Measurements from ENCODE around the gene S100A10. TPM values are rescaled to one million over a fixed set of nuclear protein-coding genes. Genes with fewer than 3 reads are reported as not detected.

Gene S100A10
- total and polyA plus RNA-seq, 2 donors from 2014 or later, result 467 to 500 TPM

DNA sequence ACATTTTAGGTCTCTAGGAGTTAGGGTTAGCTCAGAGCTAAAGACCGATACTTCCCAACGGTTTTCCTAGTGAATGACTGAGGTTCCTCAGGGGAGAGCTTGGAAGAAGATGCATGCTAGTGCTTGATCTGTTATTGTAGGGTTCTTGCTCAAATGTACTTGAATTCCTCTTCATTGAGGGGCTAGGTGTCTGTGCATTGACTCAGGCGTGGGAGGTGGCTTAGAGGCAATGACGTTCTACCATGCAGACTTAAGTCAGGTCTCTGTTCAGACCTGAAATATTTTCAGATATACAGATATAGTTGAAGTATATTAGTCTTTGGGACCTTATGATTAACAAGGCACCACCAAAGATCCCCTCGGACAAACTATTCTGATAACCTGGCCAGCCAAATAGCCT is 23.5 kb downstream of the S100A10 start:
- DNase-seq (no peak), FAIRE-seq (no peak)
- no peak overlapping the region for H3K27ac ChIP-seq (ENCODE audit: low read depth in 2 of 2, low read length in 2 of 2)
- H3K4me3 ChIP-seq (ENCODE audit: low read length in 3 of 3), result no peak overlapping the region
- peaks cover 4 to 10% (median 7%) of the 10 kb centered on the region in 3 donors for H3K4me1 ChIP-seq (ENCODE audit: control insufficient read depth in 2 of 3, insufficient read depth in 2 of 3, low read depth in 1 of 3, low read length in 3 of 3)
- H3K9ac ChIP-seq (ENCODE audit: low read length in 3 of 3), result no peak overlapping the region
- intact Hi-C loops (cut with DNase I), result no loop called here
- no peaks in the 10 kb centered on the region for H3K9me3 ChIP-seq (ENCODE audit: control insufficient read depth in 2 of 3, insufficient read depth in 1 of 3, low read length in 3 of 3)
- H3K27me3 ChIP-seq (ENCODE audit: control insufficient read depth, insufficient read depth, low read length), result peaks cover 2% of the 10 kb centered on the region
- TF ChIP-seq CTCF (IDR thresholded peaks at IDR 0.05; ENCODE audit: borderline replicate concordance, extremely low read depth, insufficient read depth), result no peak
- H3K36me3 ChIP-seq (ENCODE audit: control insufficient read depth in 2 of 3, insufficient read depth in 3 of 3, low read length in 3 of 3), result no peaks in the 10 kb centered on the region

DNA sequence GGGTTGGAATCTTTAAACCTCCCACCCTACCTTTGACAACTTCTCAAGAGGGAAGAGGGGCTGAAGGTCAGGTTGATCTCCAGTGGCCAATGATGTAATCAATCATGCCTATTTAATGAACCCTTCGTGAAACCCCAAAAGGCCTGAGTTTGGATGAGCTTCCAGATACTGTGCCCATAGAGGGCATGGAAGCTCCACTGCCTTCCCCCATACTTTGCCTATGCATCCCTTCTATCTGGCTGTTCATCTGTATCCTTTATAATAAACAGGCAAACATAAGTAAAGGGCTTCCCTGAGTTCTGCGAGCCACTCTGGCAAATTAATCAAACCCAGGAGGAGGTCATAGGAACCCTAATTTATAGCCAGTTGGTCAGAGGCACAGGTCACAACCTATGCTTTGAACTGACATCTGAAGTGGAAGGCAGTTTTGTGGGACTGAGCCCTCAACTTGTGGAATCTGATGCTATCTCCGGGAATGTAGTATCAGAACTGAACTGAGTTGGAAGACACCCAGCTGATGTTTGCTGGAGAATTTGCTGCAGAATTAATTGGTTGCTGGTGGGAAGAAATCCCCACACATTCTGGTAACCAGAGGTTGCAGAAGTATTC is 24.8 kb downstream of the S100A10 start:
- no peaks in the 10 kb centered on the region for H3K36me3 ChIP-seq (ENCODE audit: control insufficient read depth in 2 of 3, insufficient read depth in 3 of 3, low read length in 3 of 3)
- H3K27me3 ChIP-seq (ENCODE audit: control insufficient read depth, insufficient read depth, low read length), result peaks cover 2% of the 10 kb centered on the region
- H3K4me1 ChIP-seq (ENCODE audit: control insufficient read depth in 2 of 3, insufficient read depth in 2 of 3, low read depth in 1 of 3, low read length in 3 of 3), result peaks cover 0 to 10% (median 5%) of the 10 kb centered on the region in 3 donors
- H3K27ac ChIP-seq (ENCODE audit: low read depth in 2 of 2, low read length in 2 of 2), result no peak overlapping the region
- H3K4me3 ChIP-seq (ENCODE audit: low read length in 3 of 3), result no peak overlapping the region
- TF ChIP-seq CTCF (IDR thresholded peaks at IDR 0.05; ENCODE audit: borderline replicate concordance, extremely low read depth, insufficient read depth), result no peak
- H3K9me3 ChIP-seq (ENCODE audit: control insufficient read depth in 2 of 3, insufficient read depth in 1 of 3, low read length in 3 of 3), result no peaks in the 10 kb centered on the region
- H3K9ac ChIP-seq (ENCODE audit: low read length in 3 of 3), result no peak overlapping the region
- intact Hi-C loops (cut with DNase I), result no loop called here
- FAIRE-seq (no peak), DNase-seq (no peak)

- Histone ChIP-seq H3K4me3 (ENCODE audit: low read length in 3 of 3) (no peak overlapping the region), H3K9me3 (ENCODE audit: control insufficient read depth in 2 of 3, insufficient read depth in 1 of 3, low read length in 3 of 3) (no peaks in the 10 kb centered on the region), H3K36me3 (ENCODE audit: control insufficient read depth in 2 of 3, insufficient read depth in 3 of 3, low read length in 3 of 3) (no peaks in the 10 kb centered on the region), H3K27me3 (ENCODE audit: control insufficient read depth, insufficient read depth, low read length) (peaks cover 2% of the 10 kb centered on the region), H3K27ac (ENCODE audit: low read depth in 2 of 2, low read length in 2 of 2) (no peak overlapping the region), H3K4me1 (ENCODE audit: control insufficient read depth in 2 of 3, insufficient read depth in 2 of 3, low read depth in 1 of 3, low read length in 3 of 3) (peaks cover 4 to 9% (median 5%) of the 10 kb centered on the region in 3 donors), H3K9ac (ENCODE audit: low read length in 3 of 3) (no peak overlapping the region)
- intact Hi-C loops (cut with DNase I), result no loop called here
- FAIRE-seq (no peak), DNase-seq (no peak)
- peak; percentile 87 for TF ChIP-seq CTCF (IDR thresholded peaks at IDR 0.05; ENCODE audit: borderline replicate concordance, extremely low read depth, insufficient read depth)
Measured at GRCh38 chr1:151968058-151968457, 25.6 kb downstream of the S100A10 start.

DNA sequence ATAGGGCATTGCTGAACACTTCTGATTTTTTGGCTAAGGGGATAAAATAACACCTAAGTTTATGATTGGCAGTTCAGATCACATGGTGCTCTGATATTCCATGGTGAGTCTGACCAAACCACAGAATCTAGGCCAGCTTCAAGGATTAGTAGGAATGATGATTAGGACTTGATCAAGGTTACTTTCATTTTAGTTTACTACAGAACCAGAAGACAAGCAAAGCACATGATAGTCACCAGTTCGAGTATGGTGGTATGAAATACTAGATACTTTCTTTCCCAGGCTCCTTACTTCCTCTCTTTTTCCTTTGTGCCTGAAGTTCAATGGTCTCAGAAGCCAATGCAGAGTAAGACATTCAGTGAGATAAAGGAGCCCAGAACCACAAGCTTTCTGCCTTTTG is 26.6 kb downstream of the S100A10 start:
- no peaks in the 10 kb centered on the region for H3K36me3 ChIP-seq (ENCODE audit: control insufficient read depth in 2 of 3, insufficient read depth in 3 of 3, low read length in 3 of 3)
- H3K27me3 ChIP-seq (ENCODE audit: control insufficient read depth, insufficient read depth, low read length), result peaks cover 2% of the 10 kb centered on the region
- FAIRE-seq (no peak), DNase-seq (no peak)
- intact Hi-C loops (cut with DNase I), result no loop called here
- H3K27ac ChIP-seq (ENCODE audit: low read depth in 2 of 2, low read length in 2 of 2), result no peak overlapping the region
- H3K4me3 ChIP-seq (ENCODE audit: low read length in 3 of 3), result no peak overlapping the region
- TF ChIP-seq CTCF (IDR thresholded peaks at IDR 0.05; ENCODE audit: borderline replicate concordance, extremely low read depth, insufficient read depth), result no peak
- H3K9me3 ChIP-seq (ENCODE audit: control insufficient read depth in 2 of 3, insufficient read depth in 1 of 3, low read length in 3 of 3), result no peaks in the 10 kb centered on the region
- H3K9ac ChIP-seq (ENCODE audit: low read length in 3 of 3), result no peak overlapping the region
- peaks cover 0 to 6% (median 3%) of the 10 kb centered on the region in 3 donors for H3K4me1 ChIP-seq (ENCODE audit: control insufficient read depth in 2 of 3, insufficient read depth in 2 of 3, low read depth in 1 of 3, low read length in 3 of 3)

Measured in kidney (tissue), 14 donors.